RCC 7860 (cell line): ENCODE data around the gene COPRS.

Source experiments
- DNase-seq: peaks from one replicate; pipeline ENCODE4 v3.0.0-alpha.2; 2015; ENCODE audit warnings: low spot score
- FAIRE-seq: peaks from 2 replicates; lab custom pipeline; 2012; peaks lifted over from hg19 to GRCh38; lab: Jason Lieb, UNC

Gene COPRS

GRCh38 chr17:31858642-31859486 is at the start of gene COPRS:
Gene COPRS (minus strand): TSS chr17:31859244. CDS start chr17:31859199, 45 bp downstream.
- DNase-seq, result peak; percentile 59
- no peak for FAIRE-seq

GRCh38 chr17:31908386-31908785 is 49.3 kb upstream of the COPRS start:
- FAIRE-seq, result no peak

DNA sequence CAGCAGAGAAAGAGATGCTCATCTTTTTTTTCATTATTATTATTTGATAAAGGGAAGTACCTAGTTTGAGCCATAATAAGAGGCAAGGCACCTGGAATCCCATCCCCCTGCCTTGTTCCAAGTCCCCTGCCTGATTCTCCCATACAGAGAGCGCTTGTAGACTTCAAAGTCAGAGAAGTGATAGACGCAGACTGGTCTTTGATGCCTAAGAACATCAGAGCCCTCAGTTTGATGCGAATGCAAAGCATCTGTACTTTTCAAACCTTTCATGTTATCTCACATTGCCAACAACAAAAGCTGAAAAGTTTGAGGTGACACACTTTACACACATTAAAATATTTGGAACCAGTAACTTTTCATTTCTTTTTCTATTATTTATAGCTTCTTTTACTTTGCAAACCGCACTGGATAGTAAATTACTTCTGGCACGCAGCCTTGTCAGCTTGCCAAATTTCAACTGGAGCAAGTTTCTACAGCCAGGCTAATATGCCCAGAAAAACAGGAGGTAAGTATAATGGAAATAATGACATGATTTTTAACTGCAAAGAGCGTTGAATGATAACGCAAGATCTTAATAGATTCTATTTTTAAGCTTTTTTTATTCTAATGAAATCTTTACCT is 48.4 kb upstream of the COPRS start:
- no peak for FAIRE-seq
- DNase-seq, result no peak

More at GRCh38 chr17:31908386-31908785, 49.3 kb upstream of the COPRS start:
- DNase-seq, result no peak

GRCh38 chr17:31903401-31903800 is 44.4 kb upstream of the COPRS start:
- no peak for FAIRE-seq
- no peak for DNase-seq

DNA sequence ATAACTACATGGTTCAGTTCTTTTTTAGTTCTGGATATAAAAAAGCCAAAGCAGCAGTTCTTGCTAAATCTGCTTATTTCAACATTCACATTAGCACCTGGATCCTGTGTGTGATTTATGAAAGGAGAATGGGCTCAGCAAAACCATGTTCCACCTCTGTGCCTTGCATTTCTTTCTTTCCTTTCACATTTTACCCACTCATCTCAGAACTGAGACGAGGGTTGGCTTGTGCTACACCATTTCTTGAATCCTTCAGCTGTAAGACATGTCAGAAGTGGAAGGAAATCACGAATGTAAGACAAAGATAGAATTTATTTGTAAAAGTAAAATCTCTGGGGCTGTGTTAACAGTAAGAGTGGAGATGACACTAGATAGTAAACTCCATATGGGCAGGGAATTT is 43.6 kb upstream of the COPRS start:
- no peak for DNase-seq
- FAIRE-seq, result no peak

DNA sequence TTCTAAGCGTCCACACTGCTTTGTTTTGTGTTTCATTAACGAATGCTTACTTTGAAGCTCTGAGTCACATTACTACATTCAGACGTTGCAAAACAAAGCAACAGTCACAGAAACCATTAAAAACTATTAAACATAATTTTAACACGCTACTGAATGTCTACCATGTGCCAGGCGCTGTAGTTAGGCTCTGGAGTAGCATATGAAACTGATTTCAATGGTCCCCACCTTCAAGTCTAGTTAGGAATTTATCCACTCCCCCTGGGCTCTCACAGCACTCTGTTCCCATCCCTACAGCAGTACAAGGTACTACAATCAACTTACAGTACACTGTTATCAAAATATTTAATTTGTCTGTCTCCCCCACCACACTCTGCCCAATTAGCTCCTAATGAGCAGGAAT is 41.8 kb upstream of the COPRS start:
- DNase-seq (no peak), FAIRE-seq (no peak)

- no peak for DNase-seq
- no peak for FAIRE-seq
Observed at GRCh38 chr17:31888124-31888523, 29.1 kb upstream of the COPRS start.

DNA sequence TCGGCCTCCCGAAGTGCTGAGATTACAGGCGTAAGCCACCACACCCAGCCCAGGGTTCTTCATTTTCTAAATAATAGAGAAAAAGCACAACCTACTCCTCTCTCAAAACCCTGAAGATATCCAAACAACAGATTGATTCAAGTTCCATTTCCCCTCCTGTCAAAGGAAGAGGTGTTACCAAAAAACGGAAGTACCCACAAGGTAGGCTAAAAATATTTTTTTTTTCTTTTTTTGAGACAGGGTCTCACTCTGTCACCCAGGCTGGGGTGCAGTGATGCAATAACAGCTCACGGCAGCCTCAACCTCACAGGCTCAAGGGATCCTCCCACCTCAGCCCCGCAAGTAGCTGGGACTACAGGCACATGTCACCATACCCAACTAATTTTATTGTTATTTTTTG is 23.5 kb upstream of the COPRS start:
- DNase-seq, result no peak

DNA sequence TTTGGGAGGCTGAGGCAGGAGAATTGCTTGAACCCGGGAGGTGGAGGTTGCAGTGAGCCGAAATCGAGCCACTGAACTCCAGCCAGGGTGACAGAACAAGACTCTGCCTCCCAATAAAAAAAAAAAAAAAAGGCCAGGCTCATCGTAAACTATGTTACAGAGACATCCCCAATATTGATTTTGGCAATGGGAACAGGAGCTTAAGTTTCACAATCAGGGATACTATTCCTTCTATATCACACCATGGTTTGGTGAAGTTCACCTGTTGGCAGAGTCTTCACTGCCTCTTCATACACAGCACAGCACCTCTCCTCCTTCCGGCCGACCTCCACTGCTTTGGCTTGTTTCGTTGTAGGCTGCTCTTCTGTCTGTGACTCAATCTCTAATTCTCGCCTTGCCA is 21.3 kb upstream of the COPRS start:
- FAIRE-seq, result no peak
- no peak for DNase-seq

More for the DNA sequence above, 23.5 kb upstream of the COPRS start:
- FAIRE-seq, result no peak

DNA sequence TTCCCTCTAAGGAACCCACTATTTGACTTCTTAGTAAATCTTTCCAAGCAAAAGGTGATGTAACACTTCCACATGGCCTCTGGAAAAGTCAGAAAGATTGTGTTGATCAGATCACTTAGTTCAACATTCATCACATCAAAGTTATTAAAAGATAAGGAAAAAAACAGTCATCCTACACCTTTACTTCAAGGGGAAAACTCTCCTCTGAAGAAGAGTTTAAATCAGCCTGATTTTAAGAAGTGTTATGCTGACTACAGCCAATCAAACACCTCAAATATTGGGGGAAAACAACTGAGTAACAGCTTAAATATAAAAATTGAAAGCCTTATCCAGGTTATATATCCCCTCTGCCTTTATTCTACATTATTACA is 19.6 kb upstream of the COPRS start:
- no peak for DNase-seq
- no peak for FAIRE-seq

- FAIRE-seq (no peak), DNase-seq (no peak)
Observed at GRCh38 chr17:31877911-31878702, 19.1 kb upstream of the COPRS start.

- no peak for FAIRE-seq
Observed at GRCh38 chr17:31877341-31877740, 18.3 kb upstream of the COPRS start.

DNA sequence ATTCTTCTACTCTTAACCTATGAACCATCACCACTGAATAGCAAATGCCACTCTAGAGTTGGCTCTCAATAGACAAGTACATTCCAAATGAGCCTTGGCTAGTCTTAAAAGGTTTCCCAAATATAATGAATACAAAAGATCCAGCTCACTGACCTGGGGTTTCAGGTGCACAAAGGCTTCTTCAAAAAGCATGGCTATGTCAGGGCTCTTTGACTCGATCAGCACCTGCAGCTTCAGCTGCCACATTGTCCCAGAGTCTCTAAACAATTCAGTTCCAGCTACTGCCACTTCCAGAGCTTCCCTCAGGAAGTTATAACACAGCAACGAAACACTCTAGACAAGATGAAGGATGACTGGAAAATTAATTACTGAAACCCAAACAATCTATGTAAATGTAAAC is 16.0 kb upstream of the COPRS start:
- FAIRE-seq, result no peak
- no peak for DNase-seq

More at GRCh38 chr17:31877341-31877740, 18.3 kb upstream of the COPRS start:
- DNase-seq, result no peak

GRCh38 chr17:31869797-31870568 is 10.9 kb upstream of the COPRS start:
- DNase-seq, result no peak
- no peak for FAIRE-seq

GRCh38 chr17:31869031-31869430 is 10.0 kb upstream of the COPRS start:
- FAIRE-seq, result no peak

DNA sequence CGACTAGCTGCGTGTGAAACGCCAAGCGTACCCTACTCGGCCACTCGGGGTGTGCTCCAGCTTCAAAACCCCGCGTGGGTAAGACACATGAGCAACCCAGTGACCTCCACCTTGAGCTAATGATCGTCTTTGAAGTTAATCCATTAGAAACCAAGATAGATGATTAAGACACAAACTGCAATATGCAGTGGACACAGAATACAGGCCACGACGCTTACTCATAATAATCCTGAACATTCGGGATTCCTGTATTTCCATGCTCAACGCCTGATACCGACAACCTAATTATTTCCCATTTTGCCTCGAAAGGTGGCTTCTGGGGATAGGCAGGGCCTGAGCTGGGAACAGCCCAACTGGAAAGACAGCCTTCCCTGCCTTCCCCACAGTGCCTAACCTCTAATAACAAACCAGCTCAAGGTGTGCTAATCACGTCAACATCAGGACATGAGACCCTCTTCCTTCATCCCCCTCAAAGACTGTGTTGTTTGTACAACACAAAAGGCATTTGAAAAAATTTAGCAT is 504 bp upstream of the COPRS start:
- FAIRE-seq (no peak), DNase-seq (no peak)

More at GRCh38 chr17:31869031-31869430, 10.0 kb upstream of the COPRS start:
- no peak for DNase-seq

- DNase-seq, result no peak
- no peak for FAIRE-seq
Observed at GRCh38 chr17:31857920-31858641, 963 bp downstream of the COPRS start.

GRCh38 chr17:31856750-31857149 is 2.3 kb downstream of the COPRS start:
- DNase-seq (no peak), FAIRE-seq (no peak)

DNA sequence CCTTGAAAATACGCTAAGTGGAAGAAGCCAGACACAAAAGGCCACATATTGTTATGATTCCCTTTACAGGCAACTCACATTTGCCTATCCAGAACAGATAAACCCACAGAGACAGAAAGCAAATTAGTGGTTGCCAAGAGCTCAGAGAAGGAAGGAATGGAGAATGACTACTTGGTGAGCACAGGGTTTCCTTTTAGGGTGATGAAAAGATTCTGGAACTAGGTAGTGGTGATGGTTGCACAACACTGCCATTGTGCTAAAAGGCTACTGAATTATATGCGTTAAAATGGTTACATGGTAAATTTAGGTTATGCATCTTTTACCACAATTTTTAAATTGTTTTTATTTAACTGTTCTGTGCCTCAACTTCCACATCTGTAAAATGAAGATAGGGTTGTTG is 4.4 kb downstream of the COPRS start:
- no peak for DNase-seq
- FAIRE-seq, result no peak
